Nephron (organoid): ENCODE results near the gene NPIPA5.
"Not testable (repeated sequence)": the region's sequence is repeated elsewhere in the genome, so short reads cannot be mapped to it uniquely, and the experiment has no call there.

Source experiments
- H3K27ac Mint-ChIP-seq, 3 experiments: 2 replicates each; pipeline ENCODE4 v1.8.0; 2020; ENCODE audit warnings: mixed read lengths in 3 of 3, mild to moderate bottlenecking in 2 of 3, moderate library complexity in 1 of 3
- H3K27me3 Mint-ChIP-seq: 2 replicates; pipeline ENCODE4 v1.8.0; 2021; ENCODE audit warnings: low read depth, mild to moderate bottlenecking, moderate library complexity, mixed read lengths
- H3K36me3 Mint-ChIP-seq: 2 replicates; pipeline ENCODE4 v1.8.0; 2020; ENCODE audit warnings: low read depth, mixed read lengths
- H3K4me1 Mint-ChIP-seq: 2 replicates; pipeline ENCODE4 v1.8.0; 2020; ENCODE audit warnings: mixed read lengths
- H3K4me3 Mint-ChIP-seq, 3 experiments: 2 replicates each; pipeline ENCODE4 v1.8.0; 2020; ENCODE audit warnings: mild to moderate bottlenecking in 3 of 3, mixed read lengths in 3 of 3, moderate library complexity in 2 of 3
- H3K9me3 Mint-ChIP-seq: 2 replicates; pipeline ENCODE4 v1.8.0; 2020; ENCODE audit warnings: mixed read lengths

Gene NPIPA5

DNA sequence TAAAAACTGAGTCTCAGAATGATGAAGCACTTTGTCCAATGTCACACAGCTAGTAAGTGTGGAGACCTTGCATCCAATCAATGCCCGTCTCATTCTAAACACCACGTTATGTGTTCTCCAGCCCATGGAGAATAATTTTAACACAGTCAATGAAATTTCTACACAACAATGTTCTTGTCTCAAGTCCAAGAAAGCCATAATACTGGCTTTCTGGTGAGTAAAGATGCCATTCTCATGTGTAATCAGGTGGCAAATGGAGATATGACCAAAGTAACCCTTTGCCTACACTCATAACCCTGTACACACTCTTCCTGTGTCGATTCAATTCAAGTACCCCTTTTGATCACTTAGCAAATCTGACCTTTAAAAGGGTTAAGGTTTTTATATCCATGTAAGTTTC, 4.7 kb upstream of the NPIPA5 start:
- H3K4me1 Mint-ChIP-seq, H3K27me3 Mint-ChIP-seq, H3K9me3 Mint-ChIP-seq, H3K27ac Mint-ChIP-seq, H3K36me3 Mint-ChIP-seq, H3K4me3 Mint-ChIP-seq: not testable (repeated sequence)

GRCh38 chr16:15357495-15357894, 20.6 kb downstream of the NPIPA5 start:
- not testable (repeated sequence) for H3K9me3 Mint-ChIP-seq, H3K36me3 Mint-ChIP-seq, H3K4me1 Mint-ChIP-seq, H3K27ac Mint-ChIP-seq, H3K4me3 Mint-ChIP-seq, H3K27me3 Mint-ChIP-seq

- not testable (repeated sequence) for H3K27ac Mint-ChIP-seq, H3K4me1 Mint-ChIP-seq, H3K27me3 Mint-ChIP-seq, H3K9me3 Mint-ChIP-seq, H3K4me3 Mint-ChIP-seq, H3K36me3 Mint-ChIP-seq
These were observed 23.2 kb downstream of the NPIPA5 start for GRCh38 chr16:15354846-15355245.

GRCh38 chr16:15352852-15353251, 25.2 kb downstream of the NPIPA5 start:
- not testable (repeated sequence) for H3K36me3 Mint-ChIP-seq, H3K27me3 Mint-ChIP-seq, H3K9me3 Mint-ChIP-seq, H3K4me1 Mint-ChIP-seq, H3K27ac Mint-ChIP-seq, H3K4me3 Mint-ChIP-seq

- H3K4me3 Mint-ChIP-seq, H3K36me3 Mint-ChIP-seq, H3K4me1 Mint-ChIP-seq, H3K27ac Mint-ChIP-seq, H3K9me3 Mint-ChIP-seq, H3K27me3 Mint-ChIP-seq: not testable (repeated sequence)
These were observed 26.3 kb downstream of the NPIPA5 start for GRCh38 chr16:15351745-15352144.

DNA sequence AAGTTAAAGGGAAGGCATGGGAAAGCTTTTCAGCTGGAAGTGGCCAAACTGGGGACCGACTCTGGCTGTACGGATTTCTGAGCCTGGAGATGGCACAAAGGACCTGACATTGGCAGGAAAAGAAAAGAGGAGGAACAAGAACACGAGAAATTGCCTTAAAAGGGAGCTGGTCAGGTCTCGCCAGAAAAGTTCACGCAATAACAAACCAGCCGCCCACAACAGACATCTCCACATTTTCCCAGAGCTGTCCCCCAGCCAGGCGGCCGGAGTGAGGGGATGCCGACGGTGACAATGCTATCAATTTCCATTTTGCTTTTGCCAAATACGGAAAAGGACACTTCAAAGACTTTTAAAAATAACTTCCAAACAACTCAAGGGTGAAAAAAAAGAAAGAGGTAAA, 26.8 kb downstream of the NPIPA5 start:
- not testable (repeated sequence) for H3K27me3 Mint-ChIP-seq, H3K4me1 Mint-ChIP-seq, H3K4me3 Mint-ChIP-seq, H3K36me3 Mint-ChIP-seq, H3K9me3 Mint-ChIP-seq, H3K27ac Mint-ChIP-seq

DNA sequence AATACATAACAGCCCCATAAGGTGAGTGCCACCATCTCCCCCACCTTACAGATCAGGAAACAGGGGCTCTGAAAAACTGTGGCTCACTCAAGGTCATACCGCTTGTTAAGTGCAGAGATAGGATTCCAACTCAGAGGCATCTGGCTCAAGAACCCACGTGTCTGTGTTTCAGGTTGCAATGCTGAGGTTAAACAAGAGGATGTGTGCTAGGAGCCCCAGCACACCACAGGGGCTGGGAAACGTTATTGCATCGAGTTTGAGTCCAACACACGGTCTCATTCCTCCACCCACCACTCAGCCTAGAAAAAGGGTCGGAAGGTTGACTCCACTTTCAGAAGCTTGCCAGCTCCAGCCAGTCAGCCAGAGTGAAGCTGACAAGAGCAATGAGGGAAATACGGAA, 29.4 kb downstream of the NPIPA5 start:
- not testable (repeated sequence) for H3K4me1 Mint-ChIP-seq

GRCh38 chr16:15342337-15342736, 35.8 kb downstream of the NPIPA5 start:
- H3K27me3 Mint-ChIP-seq, H3K27ac Mint-ChIP-seq, H3K4me1 Mint-ChIP-seq, H3K4me3 Mint-ChIP-seq, H3K9me3 Mint-ChIP-seq, H3K36me3 Mint-ChIP-seq: not testable (repeated sequence)

More for the DNA sequence above, 29.4 kb downstream of the NPIPA5 start:
- not testable (repeated sequence) for H3K4me3 Mint-ChIP-seq, H3K9me3 Mint-ChIP-seq, H3K27me3 Mint-ChIP-seq, H3K27ac Mint-ChIP-seq, H3K36me3 Mint-ChIP-seq

DNA sequence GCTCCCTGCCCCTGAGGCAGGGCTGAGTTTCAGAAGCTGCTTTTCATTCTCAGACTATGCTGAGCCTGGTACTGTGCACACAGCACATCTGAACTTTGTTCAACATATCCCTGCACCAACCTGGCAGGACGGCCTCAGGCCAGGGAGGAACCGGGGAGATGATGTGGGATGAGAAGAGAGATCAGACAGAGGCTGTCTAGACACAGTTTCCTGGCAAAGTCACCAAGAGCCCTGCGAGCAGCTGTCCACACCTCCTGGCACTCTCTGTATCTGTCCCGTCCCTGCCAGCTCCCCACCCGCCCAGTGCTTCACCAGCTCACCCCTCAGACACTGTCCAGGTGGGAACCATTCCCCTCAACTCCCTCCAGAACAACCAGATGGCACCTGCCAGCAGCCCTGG, 39.1 kb downstream of the NPIPA5 start:
- H3K36me3 Mint-ChIP-seq, H3K9me3 Mint-ChIP-seq, H3K27me3 Mint-ChIP-seq, H3K4me3 Mint-ChIP-seq, H3K4me1 Mint-ChIP-seq, H3K27ac Mint-ChIP-seq: not testable (repeated sequence)

- not testable (repeated sequence) for H3K27ac Mint-ChIP-seq, H3K27me3 Mint-ChIP-seq, H3K9me3 Mint-ChIP-seq, H3K36me3 Mint-ChIP-seq, H3K4me1 Mint-ChIP-seq, H3K4me3 Mint-ChIP-seq
These were observed 40.0 kb downstream of the NPIPA5 start for GRCh38 chr16:15337974-15338605.

DNA sequence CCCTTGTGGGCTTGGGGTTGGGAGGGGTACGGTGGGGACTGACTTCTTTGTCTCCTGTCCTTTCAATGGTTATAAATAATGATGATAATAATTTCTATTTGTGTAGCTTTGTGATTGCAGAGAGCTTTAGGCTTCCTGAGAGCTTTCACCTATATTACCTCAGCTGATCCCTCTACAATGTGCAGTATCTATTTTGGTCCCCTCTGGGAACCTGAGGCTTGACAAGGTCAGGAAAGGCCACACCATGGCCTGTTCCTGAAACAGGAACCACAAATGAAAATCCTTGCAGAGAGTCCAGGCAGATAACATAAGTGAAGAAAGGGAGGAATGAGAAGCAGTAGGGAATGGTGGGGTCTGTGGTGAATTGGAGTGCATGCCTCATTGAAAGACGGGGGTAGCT, 42.5 kb downstream of the NPIPA5 start:
- H3K27me3 Mint-ChIP-seq, H3K4me1 Mint-ChIP-seq, H3K27ac Mint-ChIP-seq, H3K36me3 Mint-ChIP-seq, H3K4me3 Mint-ChIP-seq, H3K9me3 Mint-ChIP-seq: not testable (repeated sequence)

- not testable (repeated sequence) for H3K36me3 Mint-ChIP-seq, H3K27me3 Mint-ChIP-seq, H3K9me3 Mint-ChIP-seq, H3K4me3 Mint-ChIP-seq, H3K4me1 Mint-ChIP-seq, H3K27ac Mint-ChIP-seq
These were observed 44.1 kb downstream of the NPIPA5 start for GRCh38 chr16:15333969-15334368.

DNA sequence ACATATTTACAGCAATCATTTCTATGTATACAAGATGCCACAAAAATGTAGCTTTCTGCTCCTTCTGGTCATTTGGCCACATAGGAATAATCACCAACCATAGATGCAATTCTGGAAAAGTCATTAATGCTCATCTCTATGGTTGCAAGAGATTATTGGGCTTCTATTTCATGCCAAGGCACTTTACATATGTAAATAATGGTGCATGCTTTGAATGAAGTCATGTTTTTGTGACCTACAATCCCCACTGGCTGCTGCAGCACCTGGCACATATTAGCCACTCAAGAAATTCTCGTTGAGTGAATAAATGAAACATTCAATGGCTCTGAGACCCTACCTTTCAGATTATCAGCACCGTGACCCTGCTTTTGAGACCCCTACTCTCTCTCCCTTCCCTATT, 47.1 kb downstream of the NPIPA5 start:
- H3K4me1 Mint-ChIP-seq, H3K9me3 Mint-ChIP-seq, H3K36me3 Mint-ChIP-seq, H3K27me3 Mint-ChIP-seq, H3K27ac Mint-ChIP-seq, H3K4me3 Mint-ChIP-seq: not testable (repeated sequence)

GRCh38 chr16:15324954-15325353, 53.1 kb downstream of the NPIPA5 start:
- H3K4me1 Mint-ChIP-seq, H3K4me3 Mint-ChIP-seq, H3K9me3 Mint-ChIP-seq, H3K27me3 Mint-ChIP-seq, H3K36me3 Mint-ChIP-seq, H3K27ac Mint-ChIP-seq: not testable (repeated sequence)

- not testable (repeated sequence) for H3K36me3 Mint-ChIP-seq
These were observed 54.7 kb downstream of the NPIPA5 start for GRCh38 chr16:15323373-15323772.

DNA sequence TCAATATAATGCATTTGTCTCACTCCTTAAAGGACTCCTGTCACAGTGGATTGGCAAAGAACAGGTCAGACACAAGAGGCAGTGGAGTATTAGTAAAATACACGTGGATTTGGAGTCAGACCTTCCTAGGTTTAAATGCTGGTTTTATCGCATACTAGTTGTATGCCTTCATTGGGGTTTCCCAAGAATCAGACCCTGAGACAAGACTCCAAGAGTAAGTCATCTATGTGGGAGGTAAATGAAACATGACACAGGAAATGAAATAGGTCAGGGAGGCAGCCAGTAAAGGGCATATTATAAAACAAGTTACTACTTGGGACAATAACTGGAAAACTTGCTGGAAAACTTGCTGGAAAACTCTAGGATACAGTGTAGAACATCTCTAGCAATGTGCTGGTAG, 56.9 kb downstream of the NPIPA5 start:
- H3K9me3 Mint-ChIP-seq, H3K4me1 Mint-ChIP-seq, H3K27ac Mint-ChIP-seq, H3K4me3 Mint-ChIP-seq, H3K27me3 Mint-ChIP-seq, H3K36me3 Mint-ChIP-seq: not testable (repeated sequence)

More at GRCh38 chr16:15323373-15323772, 54.7 kb downstream of the NPIPA5 start:
- H3K27ac Mint-ChIP-seq, H3K4me3 Mint-ChIP-seq, H3K9me3 Mint-ChIP-seq, H3K4me1 Mint-ChIP-seq, H3K27me3 Mint-ChIP-seq: not testable (repeated sequence)
